ENCODE measurements around the gene RMND5A.
"Not testable (repeated sequence)": the region's sequence is repeated elsewhere in the genome, so short reads cannot be mapped to it uniquely, and the experiment has no call there.

The RMND5A gene

DNA sequence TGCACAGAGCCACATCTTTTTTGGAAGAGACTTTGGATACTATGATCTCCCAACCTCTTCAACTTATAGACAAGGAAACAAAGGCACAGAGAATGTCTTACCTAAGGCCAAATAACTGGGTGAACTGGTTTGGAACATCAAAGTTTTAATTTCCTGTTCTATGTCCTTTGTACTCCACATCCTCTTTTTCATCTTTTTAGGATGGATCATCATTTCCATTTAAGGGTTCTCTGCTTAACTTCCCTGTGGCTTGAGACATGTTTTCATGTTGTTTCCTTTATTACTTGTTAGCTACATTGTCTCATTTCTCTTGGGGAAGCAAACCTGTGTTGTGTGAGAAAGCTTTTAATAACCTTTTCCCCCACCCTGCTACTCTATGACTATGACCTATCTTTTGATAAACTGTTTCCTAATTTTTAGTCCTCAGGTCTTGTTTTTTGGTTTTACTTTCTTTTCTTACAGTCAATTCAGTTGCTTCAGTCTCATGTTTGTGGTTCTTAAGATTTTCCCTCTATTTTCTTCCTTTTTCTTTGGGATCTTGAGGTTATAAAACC is 22.5 kb upstream of the RMND5A start:
- Histone ChIP-seq H3K9ac (ENCODE audit: low read depth, low read length) (no peak overlapping the region), H3K4me1 (ENCODE audit: insufficient read depth, low read length) (no peaks in the 10 kb centered on the region), H3K9me3 (ENCODE audit: control insufficient read depth, insufficient read depth, low read length) (peaks cover 6% of the 10 kb centered on the region; the same call in 1 of the 2 replicates), H3K36me3 (ENCODE audit: insufficient read depth, low read length) (no peaks in the 10 kb centered on the region)

DNA sequence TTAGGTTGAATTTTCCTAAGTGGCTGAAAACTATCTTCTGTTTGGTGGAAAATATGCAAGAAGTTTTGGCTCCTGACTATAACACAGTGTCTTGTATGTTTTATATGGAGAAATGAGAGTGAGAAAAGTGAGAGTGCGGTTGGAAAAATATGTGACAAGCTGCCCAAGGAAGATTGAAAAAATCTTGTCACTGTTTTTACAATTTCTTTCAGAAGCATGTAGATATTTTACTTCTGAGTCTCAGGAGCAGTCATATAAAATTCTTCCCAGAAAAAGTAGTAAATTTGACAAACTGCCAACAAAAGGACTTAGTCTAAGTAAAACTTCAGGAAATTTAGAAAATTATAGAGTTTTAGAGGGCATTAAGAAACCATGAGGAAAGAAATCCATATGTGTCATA is 19.4 kb upstream of the RMND5A start:
- H3K9ac ChIP-seq (ENCODE audit: low read depth, low read length), result no peak overlapping the region
- H3K4me1 ChIP-seq (ENCODE audit: insufficient read depth, low read length), result no peaks in the 10 kb centered on the region
- no peaks in the 10 kb centered on the region for H3K36me3 ChIP-seq (ENCODE audit: insufficient read depth, low read length)
- H3K9me3 ChIP-seq (ENCODE audit: control insufficient read depth, insufficient read depth, low read length), result 0 out of 2 replicates have a peak, but pooled peaks cover 4% of the 10 kb centered on the region

DNA sequence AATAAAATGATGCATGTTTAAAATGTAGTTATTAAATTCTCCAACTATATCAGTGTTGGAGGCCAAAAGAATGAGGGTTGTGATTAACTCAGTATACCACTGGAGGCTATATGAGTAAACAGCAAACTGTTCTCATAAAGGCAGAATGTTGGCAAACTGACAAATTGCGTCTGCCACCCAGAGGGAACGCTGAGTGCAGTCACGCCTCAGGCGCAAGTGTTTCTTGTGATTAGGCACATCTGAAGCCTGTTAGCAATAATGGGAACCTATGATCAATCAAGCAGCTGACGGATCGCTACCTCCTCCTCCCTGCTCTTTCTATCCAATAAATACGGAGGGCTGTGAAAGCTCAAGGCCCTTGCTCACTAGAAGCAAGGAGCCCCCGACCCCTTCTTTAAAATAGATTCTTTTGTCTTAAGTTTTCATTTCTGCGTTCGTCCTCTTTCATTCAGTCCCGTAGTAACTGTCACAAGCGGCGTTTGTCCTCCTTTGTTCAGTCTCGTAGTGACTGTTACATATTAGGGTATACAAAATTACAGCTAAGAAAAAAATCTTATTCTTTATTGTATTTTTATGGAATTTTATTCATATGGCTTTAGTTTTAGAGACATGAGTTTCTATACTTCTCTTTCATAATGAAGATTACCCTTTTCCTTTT is 16.3 kb upstream of the RMND5A start:
- Histone ChIP-seq H3K4me1 (ENCODE audit: insufficient read depth, low read length) (no peaks in the 10 kb centered on the region), H3K36me3 (ENCODE audit: insufficient read depth, low read length) (no peaks in the 10 kb centered on the region), H3K9me3 (ENCODE audit: control insufficient read depth, insufficient read depth, low read length) (peaks cover 6% of the 10 kb centered on the region; the same call in 1 of the 2 replicates), H3K9ac (ENCODE audit: low read depth, low read length) (no peak overlapping the region)

DNA sequence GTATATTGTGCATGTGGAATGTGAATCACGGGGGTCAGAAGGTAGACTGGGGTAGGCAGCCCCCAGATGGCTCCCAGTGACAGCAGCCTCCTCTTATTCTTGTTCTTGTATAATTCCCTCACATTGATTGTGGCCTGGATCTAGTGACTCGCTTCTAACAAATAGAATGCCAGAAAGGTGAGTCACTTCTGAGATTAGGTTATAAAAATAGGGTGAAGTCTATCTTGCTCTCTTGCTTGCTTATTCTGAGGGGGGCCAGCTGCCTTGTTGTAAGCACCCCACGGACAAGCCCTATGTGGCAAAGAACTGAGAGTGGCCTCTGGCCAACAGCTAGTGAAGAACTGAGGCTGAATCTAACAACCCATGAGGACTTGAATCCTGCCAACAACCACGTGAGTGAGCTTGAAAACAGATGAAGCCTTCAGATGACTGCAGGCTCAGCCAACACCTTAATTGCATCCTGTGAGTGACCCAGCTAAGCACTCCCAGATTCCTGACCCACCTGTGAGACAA is 15.6 kb upstream of the RMND5A start:
- no peaks in the 10 kb centered on the region for H3K4me1 ChIP-seq (ENCODE audit: insufficient read depth, low read length)
- H3K36me3 ChIP-seq (ENCODE audit: insufficient read depth, low read length), result no peaks in the 10 kb centered on the region
- H3K9ac ChIP-seq (ENCODE audit: low read depth, low read length), result no peak overlapping the region
- peaks cover 6% of the 10 kb centered on the region; the same call in 1 of the 2 replicates for H3K9me3 ChIP-seq (ENCODE audit: control insufficient read depth, insufficient read depth, low read length)

- H3K9ac ChIP-seq (ENCODE audit: low read depth, low read length), result no peak overlapping the region
- H3K4me1 ChIP-seq (ENCODE audit: insufficient read depth, low read length), result no peaks in the 10 kb centered on the region
These were observed 13.9 kb upstream of the RMND5A start for GRCh38 chr2:86706220-86706619.

DNA sequence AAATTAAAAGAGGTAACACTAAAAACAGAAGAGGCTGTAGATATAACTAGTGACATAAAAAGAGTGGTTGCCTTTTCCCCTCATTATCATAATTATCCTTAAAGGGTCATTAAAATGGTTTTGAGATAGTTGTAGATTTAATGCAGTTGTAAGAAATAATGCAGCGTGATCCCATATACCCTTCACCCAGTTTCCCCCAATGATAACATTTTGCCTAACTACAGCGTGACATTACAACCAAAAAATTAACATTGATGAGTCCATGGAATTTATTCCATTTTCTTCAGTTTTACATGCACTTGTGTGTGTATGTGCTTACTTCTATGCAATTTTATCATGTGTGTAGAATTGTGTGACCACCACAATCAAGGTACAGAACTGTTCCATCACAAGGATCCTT is 13.2 kb upstream of the RMND5A start:
- peaks cover 6% of the 10 kb centered on the region; the same call in 1 of the 2 replicates for H3K9me3 ChIP-seq (ENCODE audit: control insufficient read depth, insufficient read depth, low read length)
- no peaks in the 10 kb centered on the region for H3K4me1 ChIP-seq (ENCODE audit: insufficient read depth, low read length)
- H3K9ac ChIP-seq (ENCODE audit: low read depth, low read length), result no peak overlapping the region
- H3K36me3 ChIP-seq (ENCODE audit: insufficient read depth, low read length), result no peaks in the 10 kb centered on the region

More at GRCh38 chr2:86706220-86706619, 13.9 kb upstream of the RMND5A start:
- Histone ChIP-seq H3K36me3 (ENCODE audit: insufficient read depth, low read length) (no peaks in the 10 kb centered on the region), H3K9me3 (ENCODE audit: control insufficient read depth, insufficient read depth, low read length) (peaks cover 6% of the 10 kb centered on the region; the same call in 1 of the 2 replicates)

GRCh38 chr2:86708126-86708525 is 12.0 kb upstream of the RMND5A start:
- H3K4me1 ChIP-seq (ENCODE audit: insufficient read depth, low read length); H3K36me3 ChIP-seq (ENCODE audit: insufficient read depth, low read length); H3K9me3 ChIP-seq (ENCODE audit: control insufficient read depth, insufficient read depth, low read length); H3K9ac ChIP-seq (ENCODE audit: low read depth, low read length): not testable (repeated sequence)

- H3K9me3 ChIP-seq (ENCODE audit: control insufficient read depth, insufficient read depth, low read length); H3K4me1 ChIP-seq (ENCODE audit: insufficient read depth, low read length); H3K36me3 ChIP-seq (ENCODE audit: insufficient read depth, low read length); H3K9ac ChIP-seq (ENCODE audit: low read depth, low read length): not testable (repeated sequence)
These were observed 5.4 kb upstream of the RMND5A start for GRCh38 chr2:86714579-86715173.

DNA sequence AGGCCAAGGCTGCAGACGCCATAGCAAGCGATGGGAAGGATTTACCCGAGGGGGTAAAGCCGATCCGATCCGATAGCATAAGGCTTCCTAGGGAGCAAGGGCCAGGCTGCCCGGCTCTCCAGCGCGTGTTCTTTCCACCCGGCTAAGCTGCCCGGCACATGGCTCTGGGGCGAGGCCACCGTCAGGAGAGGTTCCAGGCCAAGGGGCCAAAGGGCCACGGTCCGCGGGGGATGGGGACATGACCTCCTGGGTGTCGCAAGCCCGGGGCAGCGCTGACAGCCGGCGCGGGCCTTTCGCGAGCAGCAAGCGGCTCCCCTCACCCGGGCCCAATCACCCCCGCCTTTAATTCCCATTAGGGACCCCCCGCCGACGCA is 841 bp upstream of the RMND5A start:
- not testable (repeated sequence) for H3K4me1 ChIP-seq (ENCODE audit: insufficient read depth, low read length); H3K36me3 ChIP-seq (ENCODE audit: insufficient read depth, low read length); H3K9me3 ChIP-seq (ENCODE audit: control insufficient read depth, insufficient read depth, low read length)
- H3K9ac ChIP-seq (ENCODE audit: low read depth, low read length), result peak overlapping the region; percentile 48; the same call in 1 of the 2 replicates

GRCh38 chr2:86720540-86721320 is 639 bp downstream of the RMND5A start:
- H3K4me1 ChIP-seq (ENCODE audit: insufficient read depth, low read length); H3K9me3 ChIP-seq (ENCODE audit: control insufficient read depth, insufficient read depth, low read length): not testable (repeated sequence)

GRCh38 chr2:86725706-86726105 is 5.6 kb downstream of the RMND5A start:
- H3K36me3 ChIP-seq (ENCODE audit: insufficient read depth, low read length); H3K9ac ChIP-seq (ENCODE audit: low read depth, low read length); H3K9me3 ChIP-seq (ENCODE audit: control insufficient read depth, insufficient read depth, low read length); H3K4me1 ChIP-seq (ENCODE audit: insufficient read depth, low read length): not testable (repeated sequence)

More at GRCh38 chr2:86720540-86721320, 639 bp downstream of the RMND5A start:
- H3K36me3 ChIP-seq (ENCODE audit: insufficient read depth, low read length), result not testable (repeated sequence)
- peak overlapping the region; percentile 48; the same call in 1 of the 2 replicates for H3K9ac ChIP-seq (ENCODE audit: low read depth, low read length)

DNA sequence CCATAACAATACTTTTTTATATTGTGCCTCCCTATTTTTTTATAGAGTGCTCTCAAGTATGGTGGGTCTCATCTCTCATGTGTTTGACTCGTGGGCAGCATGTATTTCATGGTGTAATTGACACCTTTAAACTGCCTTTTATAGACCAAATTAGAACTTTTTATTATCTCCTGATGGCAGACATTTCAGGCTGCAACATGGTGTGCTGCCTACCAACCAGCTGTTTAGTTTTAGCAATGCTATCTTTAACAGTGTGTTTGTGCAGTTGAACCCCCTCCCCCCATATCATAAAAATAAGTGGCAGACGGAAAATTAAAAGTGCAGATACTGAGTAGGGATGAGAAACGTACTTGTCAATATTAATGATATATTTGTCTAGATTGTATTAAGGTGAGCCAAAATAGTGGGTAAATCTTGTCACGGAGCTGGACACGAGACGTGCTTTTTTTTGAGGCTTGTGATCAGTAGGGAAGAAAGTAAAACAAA is 12.0 kb downstream of the RMND5A start:
- not testable (repeated sequence) for H3K9ac ChIP-seq (ENCODE audit: low read depth, low read length); H3K4me1 ChIP-seq (ENCODE audit: insufficient read depth, low read length); H3K36me3 ChIP-seq (ENCODE audit: insufficient read depth, low read length); H3K9me3 ChIP-seq (ENCODE audit: control insufficient read depth, insufficient read depth, low read length)

- not testable (repeated sequence) for H3K9ac ChIP-seq (ENCODE audit: low read depth, low read length); H3K36me3 ChIP-seq (ENCODE audit: insufficient read depth, low read length)
These were observed 12.7 kb downstream of the RMND5A start for GRCh38 chr2:86732837-86733236.

GRCh38 chr2:86733528-86733927 is 13.4 kb downstream of the RMND5A start:
- not testable (repeated sequence) for H3K9me3 ChIP-seq (ENCODE audit: control insufficient read depth, insufficient read depth, low read length); H3K4me1 ChIP-seq (ENCODE audit: insufficient read depth, low read length); H3K36me3 ChIP-seq (ENCODE audit: insufficient read depth, low read length); H3K9ac ChIP-seq (ENCODE audit: low read depth, low read length)

More at GRCh38 chr2:86732837-86733236, 12.7 kb downstream of the RMND5A start:
- H3K4me1 ChIP-seq (ENCODE audit: insufficient read depth, low read length); H3K9me3 ChIP-seq (ENCODE audit: control insufficient read depth, insufficient read depth, low read length): not testable (repeated sequence)

Measured in ES-I3 (cell line).